ENCODE data around the gene MPST. TPM values are rescaled to one million over a fixed set of nuclear protein-coding genes. Genes with fewer than 3 reads are reported as not detected.

MPST gene
- total and polyA plus RNA-seq, 2 donors (not counting 1 experiment from before 2014, with no cell fraction given) = 14.8 to 51.5 TPM

GRCh38 chr22:37039466-37039865 is 19.9 kb downstream of the MPST start:
- no peak overlapping the region for H3K4me3 ChIP-seq (replicated peaks in 1 of 4; ENCODE audit: control extremely low read depth in 1 of 4, insufficient read depth in 1 of 4, low read depth in 3 of 4, low read length in 4 of 4)

GRCh38 chr22:37043209-37043827 is 23.8 kb downstream of the MPST start:
- H3K4me1 ChIP-seq (ENCODE audit: control insufficient read depth, extremely low read depth, insufficient read depth, low read length) = no peaks in the 10 kb centered on the region
- H3K4me3 ChIP-seq (replicated peaks in 1 of 4; ENCODE audit: control extremely low read depth in 1 of 4, insufficient read depth in 1 of 4, low read depth in 3 of 4, low read length in 4 of 4) = no peak overlapping the region
- no peaks in the 10 kb centered on the region for H3K9me3 ChIP-seq (ENCODE audit: control insufficient read depth, insufficient read depth, low read depth, low read length)
- H4K20me1 ChIP-seq (ENCODE audit: control insufficient read depth, extremely low read depth, insufficient read depth, low read length) = no peaks in the 10 kb centered on the region
- H3K4me2 ChIP-seq (ENCODE audit: extremely low read depth, insufficient read depth, low read length) = no peak overlapping the region
- no peak overlapping the region for H3K9ac ChIP-seq (ENCODE audit: insufficient read depth, low read length)
- no peaks in the 10 kb centered on the region for H3K79me2 ChIP-seq (ENCODE audit: control insufficient read depth, insufficient read depth, low read length)
- no peak overlapping the region for H2AFZ ChIP-seq (ENCODE audit: low read length)
- H3K27ac ChIP-seq (ENCODE audit: insufficient read depth, low read length) = no peak overlapping the region
- no peaks in the 10 kb centered on the region for H3K36me3 ChIP-seq (ENCODE audit: control insufficient read depth, insufficient read depth, low read length)
- TF ChIP-seq EZH2 (IDR thresholded peaks at IDR 0.05; ENCODE audit: low read length, missing control alignments) (no peak), CTCF (conservative IDR thresholded peaks at IDR 0.05 in 1 of 2, IDR thresholded peaks at IDR 0.05 in 1 of 2; ENCODE audit: low read depth in 1 of 2, low read length in 2 of 2) (no peak)
- no peaks in the 10 kb centered on the region for H3K27me3 ChIP-seq (ENCODE audit: control insufficient read depth, insufficient read depth, low read length)
- no peak for DNase-seq (ENCODE audit: low read depth in 2 of 2)

More at GRCh38 chr22:37039466-37039865, 19.9 kb downstream of the MPST start:
- no peak overlapping the region for H3K4me2 ChIP-seq (ENCODE audit: extremely low read depth, insufficient read depth, low read length)
- H3K4me1 ChIP-seq (ENCODE audit: control insufficient read depth, extremely low read depth, insufficient read depth, low read length) = no peaks in the 10 kb centered on the region
- H3K9me3 ChIP-seq (ENCODE audit: control insufficient read depth, insufficient read depth, low read depth, low read length) = no peaks in the 10 kb centered on the region
- H3K36me3 ChIP-seq (ENCODE audit: control insufficient read depth, insufficient read depth, low read length) = no peaks in the 10 kb centered on the region
- no peaks in the 10 kb centered on the region for H3K27me3 ChIP-seq (ENCODE audit: control insufficient read depth, insufficient read depth, low read length)
- no peak for TF ChIP-seq EZH2 (IDR thresholded peaks at IDR 0.05; ENCODE audit: low read length, missing control alignments)
- TF ChIP-seq CTCF (conservative IDR thresholded peaks at IDR 0.05 in 1 of 2, IDR thresholded peaks at IDR 0.05 in 1 of 2; ENCODE audit: low read depth in 1 of 2, low read length in 2 of 2) = no peak
- H2AFZ ChIP-seq (ENCODE audit: low read length) = no peak overlapping the region
- no peak overlapping the region for H3K27ac ChIP-seq (ENCODE audit: insufficient read depth, low read length)
- no peaks in the 10 kb centered on the region for H4K20me1 ChIP-seq (ENCODE audit: control insufficient read depth, extremely low read depth, insufficient read depth, low read length)
- no peak for DNase-seq (ENCODE audit: low read depth in 2 of 2)
- no peaks in the 10 kb centered on the region for H3K79me2 ChIP-seq (ENCODE audit: control insufficient read depth, insufficient read depth, low read length)
- H3K9ac ChIP-seq (ENCODE audit: insufficient read depth, low read length) = no peak overlapping the region

- no peaks in the 10 kb centered on the region for H3K36me3 ChIP-seq (ENCODE audit: control insufficient read depth, insufficient read depth, low read length)
- H3K4me1 ChIP-seq (ENCODE audit: control insufficient read depth, extremely low read depth, insufficient read depth, low read length) = no peaks in the 10 kb centered on the region
- H3K79me2 ChIP-seq (ENCODE audit: control insufficient read depth, insufficient read depth, low read length) = no peaks in the 10 kb centered on the region
- DNase-seq (ENCODE audit: low read depth in 2 of 2) = peak; percentile 33 to 45
- H3K27ac ChIP-seq (ENCODE audit: insufficient read depth, low read length) = no peak overlapping the region
- no peaks in the 10 kb centered on the region for H4K20me1 ChIP-seq (ENCODE audit: control insufficient read depth, extremely low read depth, insufficient read depth, low read length)
- H3K4me3 ChIP-seq (replicated peaks in 1 of 4; ENCODE audit: control extremely low read depth in 1 of 4, insufficient read depth in 1 of 4, low read depth in 3 of 4, low read length in 4 of 4) = no peak overlapping the region
- no peak overlapping the region for H3K4me2 ChIP-seq (ENCODE audit: extremely low read depth, insufficient read depth, low read length)
- no peaks in the 10 kb centered on the region for H3K27me3 ChIP-seq (ENCODE audit: control insufficient read depth, insufficient read depth, low read length)
- no peak overlapping the region for H2AFZ ChIP-seq (ENCODE audit: low read length)
- H3K9ac ChIP-seq (ENCODE audit: insufficient read depth, low read length) = no peak overlapping the region
- TF ChIP-seq EZH2 (IDR thresholded peaks at IDR 0.05; ENCODE audit: low read length, missing control alignments) (no peak), CTCF (conservative IDR thresholded peaks at IDR 0.05 in 1 of 2, IDR thresholded peaks at IDR 0.05 in 1 of 2; ENCODE audit: low read depth in 1 of 2, low read length in 2 of 2) (peak; percentile 34 to 53)
- H3K9me3 ChIP-seq (ENCODE audit: control insufficient read depth, insufficient read depth, low read depth, low read length) = no peaks in the 10 kb centered on the region
Measured at GRCh38 chr22:37043828-37044538, 24.4 kb downstream of the MPST start.

Measured in fibroblast of lung (primary cell).